ENCODE measurements around the gene S100A9. TPM values are rescaled to one million over a fixed set of nuclear protein-coding genes. Genes with fewer than 3 reads are reported as not detected.
A peak's percentile ranks its signal among the peaks of the same experiment; 100 is the strongest.
"Not testable (repeated sequence)": the region's sequence is repeated elsewhere in the genome, so short reads cannot be mapped to it uniquely, and the experiment has no call there.

S100A9 gene
- total RNA-seq, 1 experiment from 2014 or later, result not detected

- in situ Hi-C loops (cut with HindIII; ENCODE audit: low pct_unique_long_range_greater_than_20kb, low sequenced_read_pairs), result no loop called here
- no peak for DNase-seq (ENCODE audit: low read depth)
Observed at GRCh38 chr1:153343040-153343681, 14.5 kb upstream of the S100A9 start.

GRCh38 chr1:153343811-153344717, 13.6 kb upstream of the S100A9 start:
- in situ Hi-C loops (cut with HindIII; ENCODE audit: low pct_unique_long_range_greater_than_20kb, low sequenced_read_pairs), result no loop called here
- no peak for DNase-seq (ENCODE audit: low read depth)

GRCh38 chr1:153344718-153345025, 13.0 kb upstream of the S100A9 start:
- in situ Hi-C loops (cut with HindIII; ENCODE audit: low pct_unique_long_range_greater_than_20kb, low sequenced_read_pairs), result no loop called here
- DNase-seq (ENCODE audit: low read depth), result no peak

- in situ Hi-C loops (cut with HindIII; ENCODE audit: low pct_unique_long_range_greater_than_20kb, low sequenced_read_pairs), result no loop called here
- DNase-seq (ENCODE audit: low read depth), result no peak
Observed at GRCh38 chr1:153345187-153346076, 12.2 kb upstream of the S100A9 start.

GRCh38 chr1:153346077-153346723, 11.5 kb upstream of the S100A9 start:
- in situ Hi-C loops (cut with HindIII; ENCODE audit: low pct_unique_long_range_greater_than_20kb, low sequenced_read_pairs), result no loop called here
- no peak for DNase-seq (ENCODE audit: low read depth)

- in situ Hi-C loops (cut with HindIII; ENCODE audit: low pct_unique_long_range_greater_than_20kb, low sequenced_read_pairs); DNase-seq (ENCODE audit: low read depth): not testable (repeated sequence)
Observed at GRCh38 chr1:153347049-153347448, 10.6 kb upstream of the S100A9 start.

- no peak for DNase-seq (ENCODE audit: low read depth)
- in situ Hi-C loops (cut with HindIII; ENCODE audit: low pct_unique_long_range_greater_than_20kb, low sequenced_read_pairs), result no loop called here
Observed at GRCh38 chr1:153347856-153348255, 9.8 kb upstream of the S100A9 start.

GRCh38 chr1:153348511-153349362, 8.9 kb upstream of the S100A9 start, which contains the start of gene PGLYRP4:
Gene PGLYRP4, minus strand, starts transcription at chr1:153348841. Its CDS starts 909 bp downstream, at chr1:153347932.
- in situ Hi-C loops (cut with HindIII; ENCODE audit: low pct_unique_long_range_greater_than_20kb, low sequenced_read_pairs), result no loop called here
- no peak for DNase-seq (ENCODE audit: low read depth)

GRCh38 chr1:153349363-153350320, 8.0 kb upstream of the S100A9 start:
- DNase-seq (ENCODE audit: low read depth), result no peak
- in situ Hi-C loops (cut with HindIII; ENCODE audit: low pct_unique_long_range_greater_than_20kb, low sequenced_read_pairs), result loop anchor here (25.0 kb wide), 1 partner anchor 138 kb away; no protein-coding TSS in a partner anchor

GRCh38 chr1:153350321-153350957, 7.2 kb upstream of the S100A9 start:
- in situ Hi-C loops (cut with HindIII; ENCODE audit: low pct_unique_long_range_greater_than_20kb, low sequenced_read_pairs), result loop anchor here (25.0 kb wide), 1 partner anchor 137 kb away; no protein-coding TSS in a partner anchor

GRCh38 chr1:153352523-153352922, 5.1 kb upstream of the S100A9 start:
- in situ Hi-C loops (cut with HindIII; ENCODE audit: low pct_unique_long_range_greater_than_20kb, low sequenced_read_pairs), result loop anchor here (25.0 kb wide), 1 partner anchor 135 kb away; no protein-coding TSS in a partner anchor
- DNase-seq (ENCODE audit: low read depth), result peak; percentile 42

More at GRCh38 chr1:153350321-153350957, 7.2 kb upstream of the S100A9 start:
- DNase-seq (ENCODE audit: low read depth), result no peak

GRCh38 chr1:153353226-153353947, 4.3 kb upstream of the S100A9 start:
- peak; percentile 18 for DNase-seq (ENCODE audit: low read depth)
- in situ Hi-C loops (cut with HindIII; ENCODE audit: low pct_unique_long_range_greater_than_20kb, low sequenced_read_pairs), result loop anchor here (25.0 kb wide), 1 partner anchor 134 kb away; no protein-coding TSS in a partner anchor

GRCh38 chr1:153354515-153355193, 3.0 kb upstream of the S100A9 start:
- DNase-seq (ENCODE audit: low read depth), result no peak
- in situ Hi-C loops (cut with HindIII; ENCODE audit: low pct_unique_long_range_greater_than_20kb, low sequenced_read_pairs), result loop anchor here (25.0 kb wide), 1 partner anchor 133 kb away; no protein-coding TSS in a partner anchor

GRCh38 chr1:153355445-153356071, 2.1 kb upstream of the S100A9 start:
- in situ Hi-C loops (cut with HindIII; ENCODE audit: low pct_unique_long_range_greater_than_20kb, low sequenced_read_pairs), result loop anchor here (25.0 kb wide), 1 partner anchor 132 kb away; no protein-coding TSS in a partner anchor
- peak; percentile 16 for DNase-seq (ENCODE audit: low read depth)

All from Caki2 (cell line).